ENCODE measurements around the gene NPHP3. TPM values are rescaled to one million over a fixed set of nuclear protein-coding genes. Genes with fewer than 3 reads are reported as not detected.

NPHP3 gene
- total RNA-seq, 1 experiment from 2014 or later: 5.8 TPM

- no peak for TF ChIP-seq EZH2 (IDR thresholded peaks at IDR 0.05; ENCODE audit: borderline replicate concordance, low read depth, low read length, poor library complexity, severe bottlenecking)
- TF ChIP-seq, protein P1, sequence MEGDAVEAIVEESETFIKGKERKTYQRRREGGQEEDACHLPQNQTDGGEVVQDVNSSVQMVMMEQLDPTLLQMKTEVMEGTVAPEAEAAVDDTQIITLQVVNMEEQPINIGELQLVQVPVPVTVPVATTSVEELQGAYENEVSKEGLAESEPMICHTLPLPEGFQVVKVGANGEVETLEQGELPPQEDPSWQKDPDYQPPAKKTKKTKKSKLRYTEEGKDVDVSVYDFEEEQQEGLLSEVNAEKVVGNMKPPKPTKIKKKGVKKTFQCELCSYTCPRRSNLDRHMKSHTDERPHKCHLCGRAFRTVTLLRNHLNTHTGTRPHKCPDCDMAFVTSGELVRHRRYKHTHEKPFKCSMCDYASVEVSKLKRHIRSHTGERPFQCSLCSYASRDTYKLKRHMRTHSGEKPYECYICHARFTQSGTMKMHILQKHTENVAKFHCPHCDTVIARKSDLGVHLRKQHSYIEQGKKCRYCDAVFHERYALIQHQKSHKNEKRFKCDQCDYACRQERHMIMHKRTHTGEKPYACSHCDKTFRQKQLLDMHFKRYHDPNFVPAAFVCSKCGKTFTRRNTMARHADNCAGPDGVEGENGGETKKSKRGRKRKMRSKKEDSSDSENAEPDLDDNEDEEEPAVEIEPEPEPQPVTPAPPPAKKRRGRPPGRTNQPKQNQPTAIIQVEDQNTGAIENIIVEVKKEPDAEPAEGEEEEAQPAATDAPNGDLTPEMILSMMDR (conservative IDR thresholded peaks at IDR 0.05; ENCODE audit: low read depth, low read length): no peak
- intact Hi-C loops (cut with micrococcal nuclease; ENCODE audit: unreplicated experiment): no loop called here
- no peak for DNase-seq (ENCODE audit: low spot score)
- Histone ChIP-seq H3K27me3 (replicated peaks; ENCODE audit: insufficient read depth, low read depth, low read length, poor library complexity) (no peaks in the 10 kb centered on the region), H3K9me3 (ENCODE audit: low read depth, low read length, poor library complexity, severe bottlenecking) (no peaks in the 10 kb centered on the region), H3K27ac (ENCODE audit: low read depth, low read length, poor library complexity, severe bottlenecking) (no peak overlapping the region), H3K36me3 (ENCODE audit: insufficient read depth, low read length, poor library complexity, severe bottlenecking) (no peaks in the 10 kb centered on the region), H3K4me3 (ENCODE audit: low read depth, low read length, poor library complexity, severe bottlenecking) (peak overlapping the region; percentile 87), H3K4me1 (ENCODE audit: insufficient read depth, low read length, poor library complexity, severe bottlenecking) (peaks cover 10% of the 10 kb centered on the region)
- POLR2A ChIA-PET (ENCODE audit: low non-redundant PET): no interaction called here
- BruUV-seq (replicated peaks): no TSS peak
- CTCF ChIA-PET: interaction anchor here (0.9 to 1.8 kb wide), 2 partner anchors 16 to 65 kb away, joined by 3 to 4 read pairs; no protein-coding TSS in a partner anchor
Observed at GRCh38 chr3:132657869-132658747, 64.1 kb downstream of the NPHP3 start.

- intact Hi-C loops (cut with micrococcal nuclease; ENCODE audit: unreplicated experiment): no loop called here
- no peak for TF ChIP-seq EZH2 (IDR thresholded peaks at IDR 0.05; ENCODE audit: borderline replicate concordance, low read depth, low read length, poor library complexity, severe bottlenecking)
- TF ChIP-seq, protein P1 (conservative IDR thresholded peaks at IDR 0.05; ENCODE audit: low read depth, low read length): no peak
- H3K4me3 ChIP-seq (ENCODE audit: low read depth, low read length, poor library complexity, severe bottlenecking): no peak overlapping the region
- no TSS peak for BruUV-seq (replicated peaks)
- no peaks in the 10 kb centered on the region for H3K36me3 ChIP-seq (ENCODE audit: insufficient read depth, low read length, poor library complexity, severe bottlenecking)
- no peak overlapping the region for H3K27ac ChIP-seq (ENCODE audit: low read depth, low read length, poor library complexity, severe bottlenecking)
- no peaks in the 10 kb centered on the region for H3K27me3 ChIP-seq (replicated peaks; ENCODE audit: insufficient read depth, low read depth, low read length, poor library complexity)
- H3K9me3 ChIP-seq (ENCODE audit: low read depth, low read length, poor library complexity, severe bottlenecking): no peaks in the 10 kb centered on the region
- CTCF ChIA-PET: no interaction called here
- no peaks in the 10 kb centered on the region for H3K4me1 ChIP-seq (ENCODE audit: insufficient read depth, low read length, poor library complexity, severe bottlenecking)
- no peak for DNase-seq (ENCODE audit: low spot score)
- POLR2A ChIA-PET (ENCODE audit: low non-redundant PET): no interaction called here
Observed at GRCh38 chr3:132655471-132655870, 66.7 kb downstream of the NPHP3 start.

DNA sequence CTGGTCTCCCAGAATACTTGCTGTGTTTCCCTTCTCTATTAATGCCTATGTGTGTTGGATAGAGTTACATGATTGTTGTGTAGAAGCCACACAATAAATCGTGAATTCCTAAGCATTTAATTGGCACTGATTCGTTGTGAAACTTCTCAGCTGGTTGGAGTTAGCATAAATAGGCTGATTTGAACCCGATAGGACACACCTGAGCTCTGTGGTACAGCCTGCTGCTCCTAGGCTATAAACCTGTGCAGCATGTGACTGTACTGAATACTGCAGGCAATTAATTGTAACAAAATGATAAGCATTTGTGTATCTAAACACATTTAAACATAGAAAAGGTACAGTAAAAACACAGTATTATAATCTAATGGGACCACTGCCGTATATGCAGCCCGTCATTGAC, 67.5 kb downstream of the NPHP3 start:
- no peak overlapping the region for H3K4me3 ChIP-seq (ENCODE audit: low read depth, low read length, poor library complexity, severe bottlenecking)
- H3K27ac ChIP-seq (ENCODE audit: low read depth, low read length, poor library complexity, severe bottlenecking): no peak overlapping the region
- no peaks in the 10 kb centered on the region for H3K9me3 ChIP-seq (ENCODE audit: low read depth, low read length, poor library complexity, severe bottlenecking)
- no peaks in the 10 kb centered on the region for H3K27me3 ChIP-seq (replicated peaks; ENCODE audit: insufficient read depth, low read depth, low read length, poor library complexity)
- intact Hi-C loops (cut with micrococcal nuclease; ENCODE audit: unreplicated experiment): no loop called here
- POLR2A ChIA-PET (ENCODE audit: low non-redundant PET): no interaction called here
- no peaks in the 10 kb centered on the region for H3K36me3 ChIP-seq (ENCODE audit: insufficient read depth, low read length, poor library complexity, severe bottlenecking)
- CTCF ChIA-PET: no interaction called here
- TF ChIP-seq, protein P1 (conservative IDR thresholded peaks at IDR 0.05; ENCODE audit: low read depth, low read length): no peak
- TF ChIP-seq EZH2 (IDR thresholded peaks at IDR 0.05; ENCODE audit: borderline replicate concordance, low read depth, low read length, poor library complexity, severe bottlenecking): no peak
- no peak for DNase-seq (ENCODE audit: low spot score)
- no TSS peak for BruUV-seq (replicated peaks)
- no peaks in the 10 kb centered on the region for H3K4me1 ChIP-seq (ENCODE audit: insufficient read depth, low read length, poor library complexity, severe bottlenecking)

Data from A673 (cell line).